Natural killer cell (primary cell): Measurements from ENCODE around the gene AUTS2. TPM values are rescaled to one million over a fixed set of nuclear protein-coding genes. Genes with fewer than 3 reads are reported as not detected.
"Not testable (repeated sequence)": the region's sequence is repeated elsewhere in the genome, so short reads cannot be mapped to it uniquely, and the experiment has no call there.

Source experiments
- ATAC-seq, 3 donors: fragments of 150-1000 bp in 2 of 3; fragments of 200-7000 bp in 1 of 3; cut with Tn5 transposase; 1 replicate in 1 of 3; 2 replicates in 2 of 3; pipeline ENCODE4 v1.10.0; 2021; ENCODE audit warnings: mild to moderate bottlenecking in 2 of 3, moderate library complexity in 2 of 3
- DNase-seq, 2 donors: peaks; one replicate each; pipeline versions ENCODE4 v3.0.0 to v3.0.0-alpha.2; 2013 to 2021; ENCODE audit warnings: mixed read lengths in 1 of 2
- H3K27ac ChIP-seq: one replicate; pipeline ENCODE4 v1.5.1; 2013; ENCODE audit warnings: mild to moderate bottlenecking, low read length
- H3K27me3 ChIP-seq: one replicate; pipeline ENCODE4 v1.6.1; 2013; ENCODE audit warnings: low read length; ENCODE audit not compliant: control insufficient read depth, insufficient read depth
- H3K36me3 ChIP-seq: one replicate; pipeline ENCODE4 v1.6.1; 2013; ENCODE audit warnings: low read length; ENCODE audit not compliant: control insufficient read depth, insufficient read depth
- H3K4me1 ChIP-seq: one replicate; pipeline ENCODE4 v1.6.1; 2013; ENCODE audit warnings: low read length; ENCODE audit not compliant: control insufficient read depth, insufficient read depth
- H3K4me3 ChIP-seq: one replicate; pipeline ENCODE4 v1.5.1; 2013; ENCODE audit warnings: low read length
- H3K9me3 ChIP-seq: one replicate; pipeline ENCODE4 v1.6.1; 2013; ENCODE audit warnings: low read length; ENCODE audit not compliant: control insufficient read depth, insufficient read depth
- H3K27ac Mint-ChIP-seq, 2 donors: one replicate each; pipeline ENCODE4 v1.8.0; 2022; ENCODE audit warnings: mild to moderate bottlenecking in 2 of 2, mixed read lengths in 2 of 2, moderate library complexity in 1 of 2
- H3K27me3 Mint-ChIP-seq, 2 donors: one replicate each; pipeline ENCODE4 v1.8.0; 2022; ENCODE audit warnings: low read depth in 2 of 2, mixed read lengths in 2 of 2
- H3K36me3 Mint-ChIP-seq: one replicate; pipeline ENCODE4 v1.8.0; 2022; ENCODE audit warnings: mixed read lengths
- H3K4me1 Mint-ChIP-seq, 2 donors: one replicate each; pipeline ENCODE4 v1.8.0; 2022; ENCODE audit warnings: mixed read lengths in 2 of 2
- H3K4me3 Mint-ChIP-seq: one replicate; pipeline ENCODE4 v1.8.0; 2022; ENCODE audit warnings: mild to moderate bottlenecking, moderate library complexity, mixed read lengths
- H3K9me3 Mint-ChIP-seq, 2 donors: one replicate each; pipeline ENCODE4 v1.8.0; 2022; ENCODE audit warnings: mixed read lengths in 2 of 2
- CTCF ChIP-seq: fragments of 200-600 bp; IDR thresholded peaks from one replicate; pipeline ENCODE4 v1.8.0; 2022; ENCODE audit warnings: antibody characterized with exemption
- WGBS: methylation state at CpG from one replicate; pipeline ENCODE4 v1.1.7; 2013; ENCODE audit warnings: missing lambda C conversion rate; ENCODE audit not compliant: insufficient coverage; 5-methylcytosine and 5-hydroxymethylcytosine counted together
- intact Hi-C: fragments of 100-400 bp; cut with micrococcal nuclease; formaldehyde crosslinking; loops from one replicate; pipeline ENCODE4 v1.14.2; 2022
- total RNA-seq, 4 donors: library from RNA; stranded (reverse); fragments of 120-200 nt in 1 of 4; gene quantifications; one replicate each; pipeline versions ENCODE4 v1.2.3 to v1.2.4, GENCODE V29; 2013 to 2022

AUTS2 gene
- total RNA-seq, 3 donors from 2014 or later (not counting 1 experiment from before 2014, with no cell fraction given): 147 to 197 (median 155) TPM

GRCh38 chr7:70726294-70726693, 1128.0 kb downstream of the AUTS2 start:
- Histone ChIP-seq H3K4me3 (no peak overlapping the region), H3K27me3 (no peaks in the 10 kb centered on the region), H3K36me3 (no peaks in the 10 kb centered on the region), H3K4me1 (no peaks in the 10 kb centered on the region), H3K27ac (no peak overlapping the region), H3K9me3 (no peaks in the 10 kb centered on the region)
- no peaks in the 10 kb centered on the region for H3K36me3 Mint-ChIP-seq
- no peak for TF ChIP-seq CTCF
- intact Hi-C loops: no loop called here
- no peaks in the 10 kb centered on the region for H3K27me3 Mint-ChIP-seq
- H3K4me3 Mint-ChIP-seq: no peak overlapping the region
- H3K9me3 Mint-ChIP-seq: no peaks in the 10 kb centered on the region
- DNase-seq (no peak), ATAC-seq (no peak)
- peak overlapping the region in 1 of 2 donors; percentile 63 for H3K27ac Mint-ChIP-seq
- no CpG with 5 or more reads among the region's 1 CpG for WGBS
- peaks cover 55 to 78% of the 10 kb centered on the region in 2 donors for H3K4me1 Mint-ChIP-seq

GRCh38 chr7:70726951-70727378, 1128.7 kb downstream of the AUTS2 start:
- DNase-seq (no peak), ATAC-seq (no peak)
- no peaks in the 10 kb centered on the region for H3K27me3 Mint-ChIP-seq
- no peak overlapping the region for H3K4me3 Mint-ChIP-seq
- no peak overlapping the region for H3K27ac ChIP-seq
- H3K27ac Mint-ChIP-seq: peak overlapping the region in 1 of 2 donors; percentile 63
- H3K9me3 Mint-ChIP-seq: no peaks in the 10 kb centered on the region
- intact Hi-C loops: no loop called here
- H3K36me3 Mint-ChIP-seq: no peaks in the 10 kb centered on the region
- 85% methylated on average over 9 of the region's 9 CpGs for WGBS
- no peak overlapping the region for H3K4me3 ChIP-seq
- H3K4me1 Mint-ChIP-seq: peaks cover 55 to 75% of the 10 kb centered on the region in 2 donors
- no peaks in the 10 kb centered on the region for H3K27me3 ChIP-seq
- no peak for TF ChIP-seq CTCF
- no peaks in the 10 kb centered on the region for H3K9me3 ChIP-seq
- no peaks in the 10 kb centered on the region for H3K4me1 ChIP-seq
- H3K36me3 ChIP-seq: no peaks in the 10 kb centered on the region

GRCh38 chr7:70727861-70728260, 1129.6 kb downstream of the AUTS2 start:
- H3K36me3 Mint-ChIP-seq: no peaks in the 10 kb centered on the region
- H3K4me3 Mint-ChIP-seq: no peak overlapping the region
- H3K27me3 Mint-ChIP-seq: no peaks in the 10 kb centered on the region
- H3K9me3 ChIP-seq: no peaks in the 10 kb centered on the region
- no peak overlapping the region for H3K4me3 ChIP-seq
- TF ChIP-seq CTCF: no peak
- WGBS: 100% methylated on average over 1 of the region's 2 CpGs
- intact Hi-C loops: no loop called here
- H3K9me3 Mint-ChIP-seq: no peaks in the 10 kb centered on the region
- peaks cover 63 to 75% of the 10 kb centered on the region in 2 donors for H3K4me1 Mint-ChIP-seq
- DNase-seq (no peak), ATAC-seq (no peak)
- no peaks in the 10 kb centered on the region for H3K36me3 ChIP-seq
- peaks cover 3% of the 10 kb centered on the region for H3K4me1 ChIP-seq
- H3K27ac ChIP-seq: no peak overlapping the region
- peak overlapping the region; percentile 45 to 63 for H3K27ac Mint-ChIP-seq
- H3K27me3 ChIP-seq: no peaks in the 10 kb centered on the region

GRCh38 chr7:70728872-70729552, 1130.7 kb downstream of the AUTS2 start:
- intact Hi-C loops: no loop called here
- Mint-ChIP-seq H3K4me1 (peaks cover 60 to 74% of the 10 kb centered on the region in 2 donors), H3K27ac (peak overlapping the region; percentile 67 to 71), H3K9me3 (no peaks in the 10 kb centered on the region), H3K4me3 (no peak overlapping the region), H3K27me3 (no peaks in the 10 kb centered on the region), H3K36me3 (no peaks in the 10 kb centered on the region)
- TF ChIP-seq CTCF: no peak
- Histone ChIP-seq H3K27me3 (no peaks in the 10 kb centered on the region), H3K4me3 (no peak overlapping the region), H3K9me3 (no peaks in the 10 kb centered on the region), H3K4me1 (peaks cover 5% of the 10 kb centered on the region), H3K27ac (no peak overlapping the region), H3K36me3 (no peaks in the 10 kb centered on the region)
- ATAC-seq (no peak), DNase-seq (no peak)
- 87% methylated on average over 13 of the region's 13 CpGs for WGBS

GRCh38 chr7:70729553-70730157, 1131.4 kb downstream of the AUTS2 start:
- Mint-ChIP-seq H3K27ac (peak overlapping the region; percentile 67 to 71), H3K4me1 (peaks cover 65 to 77% of the 10 kb centered on the region in 2 donors)
- WGBS: 92% methylated on average over 13 of the region's 13 CpGs
- H3K27ac ChIP-seq, ATAC-seq, intact Hi-C loops, H3K4me3 Mint-ChIP-seq, DNase-seq, H3K27me3 Mint-ChIP-seq, H3K36me3 Mint-ChIP-seq, H3K27me3 ChIP-seq, H3K4me3 ChIP-seq, H3K4me1 ChIP-seq, H3K9me3 Mint-ChIP-seq, H3K9me3 ChIP-seq, H3K36me3 ChIP-seq: not testable (repeated sequence)
